CD14-positive monocyte (primary cell): Measurements from ENCODE around the gene NPAS3. TPM values are rescaled to one million over a fixed set of nuclear protein-coding genes. Genes with fewer than 3 reads are reported as not detected.

Experiments used
- DNase-seq, 3 donors: peaks; one replicate each; pipeline ENCODE4 v3.0.0-alpha.2; 2011 to 2022
- H2AFZ ChIP-seq: 2 replicates; pipeline ENCODE4 v1.6.0; 2012; ENCODE audit warnings: mild to moderate bottlenecking, low read depth, low read length, inconsistent platforms; ENCODE audit not compliant: insufficient read depth, poor library complexity, severe bottlenecking
- H3K27ac ChIP-seq, 2 donors: 1 replicate in 1 of 2; 2 replicates in 1 of 2; pipeline ENCODE4 v1.5.1; 2012 to 2013; ENCODE audit warnings: low read length in 2 of 2, control low read depth in 1 of 2, inconsistent platforms in 1 of 2, low read depth in 1 of 2, mild to moderate bottlenecking in 1 of 2
- H3K27me3 ChIP-seq, 2 donors: one replicate each; pipeline versions ENCODE4 v1.6.0 to v1.6.1; 2011 to 2013; ENCODE audit warnings: low read length in 2 of 2; ENCODE audit not compliant: control insufficient read depth in 2 of 2, insufficient read depth in 2 of 2
- H3K36me3 ChIP-seq, 2 donors: replicated peaks in 1 of 2; 1 replicate in 1 of 2; 2 replicates in 1 of 2; pipeline versions ENCODE4 v1.5.1 to v1.6.1; 2012 to 2013; ENCODE audit warnings: low read length in 2 of 2, control low read depth in 1 of 2, inconsistent platforms in 1 of 2, mild to moderate bottlenecking in 1 of 2; ENCODE audit not compliant: insufficient read depth in 2 of 2, control insufficient read depth in 1 of 2
- H3K4me1 ChIP-seq, 2 donors: 1 replicate in 1 of 2; 2 replicates in 1 of 2; pipeline versions ENCODE4 v1.5.1 to v1.6.1; 2012 to 2013; ENCODE audit warnings: low read length in 2 of 2, control low read depth in 1 of 2, inconsistent platforms in 1 of 2, mild to moderate bottlenecking in 1 of 2, moderate library complexity in 1 of 2; ENCODE audit not compliant: insufficient read depth in 2 of 2, control insufficient read depth in 1 of 2
- H3K4me2 ChIP-seq: replicated peaks from 2 replicates; pipeline ENCODE3; 2012; ENCODE audit warnings: low read length, moderate library complexity, mild to moderate bottlenecking; ENCODE audit not compliant: poor library complexity, severe bottlenecking; ENCODE audit errors: extremely low read depth
- H3K4me3 ChIP-seq, 3 experiments: fragments of 200-600 bp in 1 of 3; sonication (generic) in 1 of 3; replicated peaks in 1 of 3; 1 replicate in 2 of 3; 2 replicates in 1 of 3; pipeline ENCODE4 v1.5.1; 2011 to 2013; ENCODE audit warnings: low read length in 3 of 3, mild to moderate bottlenecking in 3 of 3, control low read depth in 2 of 3, low read depth in 2 of 3, inconsistent platforms in 1 of 3, moderate library complexity in 1 of 3
- H3K79me2 ChIP-seq: 2 replicates; pipeline ENCODE4 v1.6.0; 2012; ENCODE audit warnings: mild to moderate bottlenecking, control low read depth, inconsistent platforms, low read length, moderate library complexity; ENCODE audit not compliant: insufficient read depth
- H3K9ac ChIP-seq: 2 replicates; pipeline ENCODE4 v1.6.0; 2017; ENCODE audit warnings: low read length, mild to moderate bottlenecking; ENCODE audit not compliant: insufficient read depth, poor library complexity, severe bottlenecking
- H3K9me3 ChIP-seq, 2 donors: replicated peaks in 1 of 2; 1 replicate in 1 of 2; 2 replicates in 1 of 2; pipeline versions ENCODE4 v1.5.1 to v1.6.1; 2012 to 2013; ENCODE audit warnings: low read length in 2 of 2, control low read depth in 1 of 2; ENCODE audit not compliant: control insufficient read depth in 1 of 2, insufficient read depth in 1 of 2
- H4K20me1 ChIP-seq: 2 replicates; pipeline ENCODE4 v1.6.0; 2012; ENCODE audit warnings: mild to moderate bottlenecking, low read length, control low read depth, moderate library complexity; ENCODE audit not compliant: insufficient read depth
- H3K27ac Mint-ChIP-seq, 7 donors: one replicate each; pipeline ENCODE4 v1.8.0; 2020; ENCODE audit warnings: mild to moderate bottlenecking in 7 of 7, mixed read lengths in 7 of 7, moderate library complexity in 6 of 7, inconsistent platforms in 2 of 7
- H3K27me3 Mint-ChIP-seq, 3 donors: one replicate each; pipeline ENCODE4 v1.8.0; 2021 to 2022; ENCODE audit warnings: low read depth in 3 of 3, mild to moderate bottlenecking in 3 of 3, mixed read lengths in 3 of 3, moderate library complexity in 3 of 3, inconsistent platforms in 1 of 3
- H3K36me3 Mint-ChIP-seq, 2 donors: one replicate each; pipeline ENCODE4 v1.8.0; 2020; ENCODE audit warnings: mixed read lengths in 2 of 2, inconsistent platforms in 1 of 2, mild to moderate bottlenecking in 1 of 2
- H3K4me1 Mint-ChIP-seq: one replicate; pipeline ENCODE4 v1.8.0; 2020; ENCODE audit warnings: mild to moderate bottlenecking, mixed read lengths
- H3K4me3 Mint-ChIP-seq, 2 donors: one replicate each; pipeline ENCODE4 v1.8.0; 2020; ENCODE audit warnings: mild to moderate bottlenecking in 2 of 2, mixed read lengths in 2 of 2, moderate library complexity in 1 of 2
- H3K9me3 Mint-ChIP-seq, 7 donors: one replicate each; pipeline ENCODE4 v1.8.0; 2020 to 2022; ENCODE audit warnings: mixed read lengths in 7 of 7, mild to moderate bottlenecking in 6 of 7, moderate library complexity in 6 of 7, inconsistent platforms in 2 of 7
- CTCF ChIP-seq: fragments of 200-600 bp; IDR thresholded peaks from one replicate; pipeline ENCODE4 v1.8.0; 2022; ENCODE audit warnings: antibody characterized with exemption, mild to moderate bottlenecking
- WGBS: methylation state at CpG from one replicate; pipeline ENCODE4 v1.1.5; 2013; ENCODE audit warnings: missing lambda C conversion rate; ENCODE audit not compliant: insufficient coverage; 5-methylcytosine and 5-hydroxymethylcytosine counted together
- intact Hi-C, 2 donors: fragments of 100-400 bp; cut with micrococcal nuclease; formaldehyde crosslinking; loops; one replicate each; pipeline versions ENCODE4 v1.15.0 to v1.15.1; 2023
- polyA plus RNA-seq, 3 donors: library from polyadenylated mRNA; depleted of rRNA in 1 of 3; unstranded in 2 of 3; stranded (reverse) in 1 of 3; fragments of 300-500 nt in 2 of 3; fragments of >200 nt in 1 of 3; fragmentation: Illumina TruSeq in 2 of 3; gene quantifications; 1 replicate in 2 of 3; 2 replicates in 1 of 3; pipeline ENCODE4 v1.2.3, GENCODE V29; 2012 to 2021

The NPAS3 gene
- polyA plus RNA-seq, 3 donors: not detected

- no peaks in the 10 kb centered on the region for H3K36me3 ChIP-seq
- no peak for TF ChIP-seq CTCF
- no peak for DNase-seq
Measured at GRCh38 chr14:33073023-33073422, 134.3 kb downstream of the NPAS3 start.

GRCh38 chr14:33081259-33081658 lies 142.6 kb downstream of the NPAS3 start:
- H2AFZ ChIP-seq: no peak overlapping the region
- no peaks in the 10 kb centered on the region for H3K36me3 Mint-ChIP-seq

More at GRCh38 chr14:33073023-33073422, 134.3 kb downstream of the NPAS3 start:
- no peak overlapping the region for H3K4me2 ChIP-seq
- no peak overlapping the region for H3K27ac Mint-ChIP-seq
- no peaks in the 10 kb centered on the region for H3K36me3 Mint-ChIP-seq
- H3K9ac ChIP-seq: no peak overlapping the region
- no peak overlapping the region for H3K4me3 Mint-ChIP-seq
- H3K9me3 Mint-ChIP-seq: peaks cover 0 to 3% (median 0%) of the 10 kb centered on the region in 7 donors
- intact Hi-C loops: no loop called here
- no peaks in the 10 kb centered on the region for H3K4me1 Mint-ChIP-seq
- H2AFZ ChIP-seq: no peak overlapping the region
- no CpG with 5 or more reads among the region's 1 CpG for WGBS
- H3K4me3 ChIP-seq: no peak overlapping the region
- H3K4me1 ChIP-seq: no peaks in the 10 kb centered on the region
- H3K79me2 ChIP-seq: no peaks in the 10 kb centered on the region
- no peak overlapping the region for H3K27ac ChIP-seq
- H3K27me3 Mint-ChIP-seq: no peaks in the 10 kb centered on the region
- no peaks in the 10 kb centered on the region for H3K27me3 ChIP-seq
- no peaks in the 10 kb centered on the region for H4K20me1 ChIP-seq
- no peaks in the 10 kb centered on the region for H3K9me3 ChIP-seq

More at GRCh38 chr14:33081259-33081658, 142.6 kb downstream of the NPAS3 start:
- Histone ChIP-seq H3K4me1 (no peaks in the 10 kb centered on the region), H3K9ac (no peak overlapping the region), H3K4me3 (no peak overlapping the region), H3K27ac (no peak overlapping the region), H3K79me2 (no peaks in the 10 kb centered on the region), H3K9me3 (no peaks in the 10 kb centered on the region), H3K27me3 (no peaks in the 10 kb centered on the region), H4K20me1 (no peaks in the 10 kb centered on the region), H3K36me3 (no peaks in the 10 kb centered on the region), H3K4me2 (no peak overlapping the region)
- H3K27me3 Mint-ChIP-seq: peaks cover 0 to 1% (median 0%) of the 10 kb centered on the region in 3 donors
- H3K27ac Mint-ChIP-seq: no peak overlapping the region
- peaks cover 0 to 6% (median 2%) of the 10 kb centered on the region in 7 donors for H3K9me3 Mint-ChIP-seq
- no peak for TF ChIP-seq CTCF
- no peak for DNase-seq
- no peaks in the 10 kb centered on the region for H3K4me1 Mint-ChIP-seq
- intact Hi-C loops: no loop called here
- H3K4me3 Mint-ChIP-seq: no peak overlapping the region
- no CpG with 5 or more reads among the region's 1 CpG for WGBS
